CD4-positive, alpha-beta T cell treated with Interleukin-4 for 4 hours (primary cell): ENCODE measurements around the gene PITHD1.
"Not testable (repeated sequence)": the region's sequence is repeated elsewhere in the genome, so short reads cannot be mapped to it uniquely, and the experiment has no call there.

ENCODE experiments used
- DNase-seq: peaks from one replicate; pipeline ENCODE4 v3.0.0-alpha.2; 2020

The PITHD1 gene

GRCh38 chr1:23777979-23778814 is at the start of gene PITHD1:
Gene PITHD1, plus strand, starts transcription at chr1:23778418. Its CDS starts 98 bp downstream, at chr1:23778516.
- peak; percentile 76 for DNase-seq

DNA sequence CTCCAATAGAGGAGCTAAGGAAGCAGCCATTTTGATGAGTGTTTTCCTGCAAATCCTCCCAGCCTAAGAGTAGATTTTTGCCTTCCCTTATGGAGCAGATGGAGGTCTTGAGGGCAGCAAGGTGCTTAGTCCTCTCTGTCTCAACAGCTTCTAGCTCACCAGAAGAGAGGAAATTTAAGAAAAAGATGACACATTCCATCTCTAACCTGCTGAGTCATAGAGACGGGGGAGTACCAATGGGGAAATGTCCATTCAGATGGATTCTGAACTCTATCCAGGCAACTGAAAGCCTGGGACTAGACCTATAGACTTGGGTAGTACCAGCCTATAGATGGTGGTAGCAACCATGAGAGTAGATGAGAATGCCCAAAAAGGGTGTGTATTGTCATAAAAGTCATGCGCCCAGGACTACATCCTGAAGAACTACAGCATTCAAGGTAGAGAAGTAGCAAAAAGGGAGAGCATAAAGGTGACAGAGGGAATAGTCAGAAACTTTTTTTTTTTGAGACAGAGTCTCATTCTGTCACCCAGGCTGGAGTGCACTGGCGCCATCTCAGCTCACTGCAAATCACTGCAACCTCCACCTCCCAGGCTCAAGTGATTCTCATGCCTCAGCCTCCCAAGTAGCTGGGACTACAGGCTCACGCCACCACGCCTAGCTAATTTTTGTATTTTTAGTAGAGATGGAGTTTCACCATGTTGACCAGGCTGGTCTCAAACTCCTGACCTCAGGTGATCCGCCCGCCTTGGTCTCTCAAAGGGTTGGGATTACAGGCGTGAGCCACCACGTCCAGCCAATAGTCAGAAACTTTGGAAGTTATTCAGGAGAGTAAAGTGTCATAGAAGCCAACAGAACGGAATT is 45.6 kb upstream of the PITHD1 start:
- DNase-seq: no peak

DNA sequence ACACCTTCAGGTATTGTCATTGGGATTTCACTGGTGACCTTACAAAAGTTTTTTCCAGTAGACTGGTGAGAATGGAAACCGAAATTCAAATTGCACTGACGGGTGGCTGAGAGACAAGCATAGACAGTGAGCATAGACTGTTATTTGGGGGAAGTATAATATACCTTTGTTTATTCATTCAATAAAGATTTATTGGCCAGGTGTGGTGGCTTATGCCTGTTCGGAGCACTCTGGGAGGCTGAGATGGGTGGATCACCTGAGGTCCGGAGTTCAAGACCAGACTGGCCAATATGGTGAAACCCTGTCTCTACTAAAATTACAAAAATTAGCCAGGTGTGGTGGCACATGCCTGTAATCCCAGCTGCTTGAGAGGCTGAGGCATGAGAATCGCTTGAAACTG is 44.9 kb upstream of the PITHD1 start:
- DNase-seq: not testable (repeated sequence)

DNA sequence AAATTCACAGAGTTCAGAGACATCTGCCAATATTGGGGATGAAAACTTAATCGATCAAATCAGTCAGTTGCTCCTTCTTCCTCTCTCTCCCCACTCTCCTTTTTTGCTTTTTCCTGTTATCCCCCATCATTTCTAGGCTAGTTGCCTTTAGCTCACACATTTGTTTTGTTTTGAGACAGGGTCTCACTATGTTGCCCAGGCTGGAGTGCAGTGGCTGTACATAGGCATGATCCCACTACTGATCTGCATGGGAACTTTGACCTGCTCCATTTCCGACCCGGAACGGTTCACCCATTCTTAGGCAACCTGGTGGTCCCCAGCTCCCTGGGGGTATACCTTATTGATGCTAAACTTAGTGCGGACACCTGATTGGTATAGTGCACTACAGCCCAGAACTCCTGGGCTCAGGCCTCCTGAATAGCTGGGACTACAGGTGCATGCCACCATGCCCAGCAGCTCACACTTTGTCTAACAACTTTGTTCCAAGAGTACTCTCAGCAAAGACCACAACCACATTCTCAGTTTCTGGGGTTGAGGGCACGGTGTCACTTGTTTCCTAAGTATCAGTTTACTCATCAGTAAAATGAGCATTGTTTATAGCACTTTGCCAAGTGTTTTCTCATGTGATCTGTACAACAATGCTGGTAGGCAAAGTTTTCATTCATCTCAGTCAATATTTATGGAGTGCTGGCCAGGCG is 41.6 kb upstream of the PITHD1 start:
- no peak for DNase-seq

DNA sequence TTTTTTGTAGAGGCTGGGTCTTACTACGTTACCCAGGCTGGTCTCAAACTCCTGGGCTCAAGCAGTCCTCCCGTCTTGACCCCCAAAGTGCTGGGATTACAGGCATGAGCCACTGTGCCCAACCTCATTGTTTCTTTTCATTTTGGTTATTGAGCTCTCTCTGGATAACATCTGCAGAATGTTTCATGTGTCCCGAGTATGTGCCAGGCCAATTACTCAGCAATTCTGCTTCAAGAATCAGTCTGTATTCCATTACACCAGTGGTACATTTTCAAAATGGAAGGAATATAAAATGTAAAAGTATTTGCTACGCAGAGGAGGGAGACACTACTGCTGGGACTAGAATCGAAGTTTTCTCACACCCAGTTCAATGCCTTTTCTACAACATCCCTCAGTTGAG is 36.6 kb upstream of the PITHD1 start:
- DNase-seq: no peak

DNA sequence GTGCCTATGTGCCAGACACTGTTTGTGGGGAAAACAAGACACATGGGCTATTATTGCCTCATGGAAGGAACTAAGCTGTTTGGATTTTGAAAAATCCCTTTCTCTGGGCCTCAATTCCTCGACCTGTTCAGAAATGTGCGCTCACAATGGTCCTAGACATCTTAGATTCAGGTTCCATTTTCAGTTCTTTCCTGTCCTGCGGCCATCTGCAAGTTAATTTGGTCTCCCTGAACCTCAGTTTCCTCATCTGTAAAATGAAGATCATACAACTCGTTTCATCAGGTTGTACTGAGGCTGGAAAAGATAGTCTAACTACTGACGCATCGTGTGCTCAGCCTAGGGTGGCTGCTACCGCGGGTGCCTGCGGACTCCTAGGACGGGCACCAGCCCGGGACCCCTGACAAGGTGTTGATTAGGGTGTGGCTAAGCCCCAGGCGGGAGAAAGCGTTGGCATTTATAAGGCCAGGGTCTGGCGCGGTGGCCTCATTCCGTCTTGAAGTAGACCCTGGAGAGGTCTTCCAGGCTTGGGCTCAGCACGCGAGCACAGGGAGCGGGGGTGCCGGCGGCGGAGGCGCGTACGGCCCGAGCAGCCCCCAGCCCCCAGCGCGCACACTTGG is 35.4 kb upstream of the PITHD1 start:
- DNase-seq: peak; percentile 2

GRCh38 chr1:23743287-23744152 is 34.7 kb upstream of the PITHD1 start, which contains the start of gene ELOA:
Gene ELOA, plus strand, starts transcription at chr1:23743471. Its CDS starts 33 bp downstream, at chr1:23743504.
- DNase-seq: peak; percentile 68

- peak; percentile 32 for DNase-seq
These were observed 32.7 kb upstream of the PITHD1 start for GRCh38 chr1:23745515-23745914.

DNA sequence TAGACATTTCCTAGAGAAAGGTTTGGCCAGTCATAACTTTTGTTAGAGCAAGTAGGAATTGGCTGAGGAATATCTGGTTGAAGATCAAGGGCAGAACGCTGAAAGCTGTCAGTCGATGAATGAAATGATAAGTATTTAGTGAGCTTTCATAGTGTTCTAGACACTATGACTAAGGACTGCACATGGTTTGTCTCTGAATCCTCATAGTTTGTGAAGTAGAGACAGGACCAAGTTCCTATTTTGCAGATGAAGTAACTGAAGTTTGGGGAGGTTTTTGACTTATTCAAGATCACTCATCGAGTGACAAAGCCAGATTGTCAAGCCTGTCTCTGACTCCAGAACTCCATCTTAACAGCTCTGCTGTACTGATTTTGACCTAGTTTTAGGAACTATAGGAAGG is 30.2 kb upstream of the PITHD1 start:
- DNase-seq: no peak

DNA sequence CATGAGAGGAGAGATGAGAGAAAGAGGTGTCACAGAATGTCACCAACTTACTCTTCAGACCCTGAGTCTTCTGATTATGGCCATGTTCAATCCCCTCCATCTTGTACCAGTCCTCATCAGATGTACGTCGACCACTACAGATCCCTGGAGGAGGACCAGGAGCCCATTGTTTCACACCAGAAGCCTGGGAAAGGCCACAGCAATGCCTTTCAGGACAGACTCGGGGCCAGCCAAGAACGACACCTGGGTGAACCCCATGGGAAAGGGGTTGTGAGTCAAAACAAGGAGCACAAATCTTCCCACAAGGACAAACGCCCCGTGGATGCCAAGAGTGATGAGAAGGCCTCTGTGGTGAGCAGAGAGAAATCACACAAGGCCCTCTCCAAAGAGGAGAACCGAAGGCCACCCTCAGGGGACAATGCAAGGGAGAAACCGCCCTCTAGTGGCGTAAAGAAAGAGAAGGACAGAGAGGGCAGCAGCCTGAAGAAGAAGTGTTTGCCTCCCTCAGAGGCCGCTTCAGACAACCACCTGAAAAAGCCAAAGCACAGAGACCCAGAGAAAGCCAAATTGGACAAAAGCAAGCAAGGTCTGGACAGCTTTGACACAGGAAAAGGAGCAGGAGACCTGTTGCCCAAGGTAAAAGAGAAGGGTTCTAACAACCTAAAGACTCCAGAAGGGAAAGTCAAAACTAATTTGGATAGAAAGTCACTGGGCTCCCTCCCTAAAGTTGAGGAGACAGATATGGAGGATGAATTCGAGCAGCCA is 27.0 kb upstream of the PITHD1 start:
- DNase-seq: peak; percentile 27

- no peak for DNase-seq
These were observed 26.4 kb upstream of the PITHD1 start for GRCh38 chr1:23751815-23752200.

- no peak for DNase-seq
These were observed 25.3 kb upstream of the PITHD1 start for GRCh38 chr1:23752909-23753308.

GRCh38 chr1:23756676-23757075 is 21.5 kb upstream of the PITHD1 start:
- no peak for DNase-seq

GRCh38 chr1:23757812-23758211 is 20.4 kb upstream of the PITHD1 start:
- DNase-seq: no peak

DNA sequence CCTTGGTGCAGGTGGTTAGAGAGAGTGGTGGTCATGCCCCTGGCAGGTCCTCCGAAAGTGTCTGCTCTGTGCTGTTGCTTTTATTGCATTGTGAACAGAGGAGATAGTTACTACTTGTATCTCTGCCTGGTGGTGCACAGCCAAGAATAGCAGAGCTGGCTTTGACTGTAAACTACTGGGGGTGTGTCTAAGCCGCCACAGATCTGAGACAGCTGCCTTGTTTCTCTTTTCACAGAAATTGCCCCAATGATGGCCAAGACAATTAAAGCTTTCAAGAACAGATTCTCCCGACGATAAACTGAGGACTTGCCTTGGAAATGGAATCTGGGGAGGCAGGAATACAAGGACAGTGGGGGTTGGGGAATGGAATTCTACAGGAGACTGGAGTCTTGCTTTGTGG is 18.9 kb upstream of the PITHD1 start:
- no peak for DNase-seq

- DNase-seq: no peak
These were observed 15.1 kb upstream of the PITHD1 start for GRCh38 chr1:23763041-23763577.

GRCh38 chr1:23768733-23769132 is 9.5 kb upstream of the PITHD1 start:
- DNase-seq: no peak

DNA sequence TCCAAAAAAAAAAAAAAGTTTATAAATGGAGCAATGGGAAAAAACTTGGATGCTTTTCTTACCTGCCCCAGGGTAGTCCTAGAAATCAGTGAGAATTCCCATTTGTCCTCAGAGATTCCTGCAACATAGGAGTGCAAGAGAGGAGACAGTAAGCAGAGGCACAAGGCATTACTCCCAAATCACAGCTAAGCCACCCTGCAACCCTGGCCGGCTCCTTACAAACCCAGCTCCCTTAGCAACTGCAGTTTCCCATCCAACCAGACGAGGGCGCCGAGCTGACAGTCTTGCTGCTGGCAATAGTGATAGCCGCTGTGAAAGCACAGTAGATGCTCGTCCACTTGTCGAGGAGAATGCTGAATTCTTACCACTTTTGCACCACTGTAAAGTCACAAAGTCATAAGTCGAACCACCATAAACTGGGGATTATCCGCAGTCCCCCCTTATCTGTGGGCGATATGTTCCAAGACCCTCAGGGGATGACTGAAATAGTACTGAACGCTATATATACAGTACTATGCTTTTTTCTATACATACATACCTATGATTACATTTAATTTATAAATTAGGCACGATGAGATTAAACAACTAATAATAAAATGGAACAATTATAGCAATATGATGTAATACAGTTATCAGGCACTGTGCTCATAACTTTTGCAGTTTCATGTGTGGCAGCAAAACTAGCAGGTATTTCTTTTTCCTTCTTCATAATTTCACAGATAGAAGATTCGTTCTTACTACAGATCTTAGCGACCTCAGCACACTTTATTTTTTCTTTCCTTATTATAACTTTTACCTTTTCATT is 6.0 kb upstream of the PITHD1 start:
- peak; percentile 84 for DNase-seq

- DNase-seq: no peak
These were observed 5.4 kb upstream of the PITHD1 start for GRCh38 chr1:23772854-23773242.
